GM21367 (cell line): ENCODE results near the gene MAMLD1.

Experiments used
- ATAC-seq: cut with Tn5 transposase; IDR thresholded peaks from one replicate; pipeline ENCODE4 v1.9.1; 2021; ENCODE audit not compliant: unreplicated experiment

The MAMLD1 gene

DNA sequence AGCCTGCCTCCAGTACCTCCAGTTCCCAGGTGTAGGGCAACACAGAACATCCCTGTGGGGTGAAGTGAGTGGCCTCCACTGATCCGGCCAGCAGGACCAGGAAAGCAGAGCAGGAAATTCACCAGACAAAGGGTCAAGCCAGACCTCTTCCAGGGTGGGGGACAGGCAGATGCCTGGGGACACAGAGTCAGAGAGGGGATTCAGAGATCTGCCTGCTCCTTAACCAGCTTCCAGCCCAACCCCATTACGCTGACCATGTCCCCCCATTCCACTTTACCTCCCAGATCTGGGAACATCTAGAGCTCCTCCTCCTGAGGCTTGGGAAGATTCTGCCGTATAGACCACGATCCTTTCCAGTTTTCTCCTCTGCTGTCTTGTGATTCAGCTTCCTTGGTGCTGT lies 132.4 kb downstream of the MAMLD1 start:
- ATAC-seq, result no peak

DNA sequence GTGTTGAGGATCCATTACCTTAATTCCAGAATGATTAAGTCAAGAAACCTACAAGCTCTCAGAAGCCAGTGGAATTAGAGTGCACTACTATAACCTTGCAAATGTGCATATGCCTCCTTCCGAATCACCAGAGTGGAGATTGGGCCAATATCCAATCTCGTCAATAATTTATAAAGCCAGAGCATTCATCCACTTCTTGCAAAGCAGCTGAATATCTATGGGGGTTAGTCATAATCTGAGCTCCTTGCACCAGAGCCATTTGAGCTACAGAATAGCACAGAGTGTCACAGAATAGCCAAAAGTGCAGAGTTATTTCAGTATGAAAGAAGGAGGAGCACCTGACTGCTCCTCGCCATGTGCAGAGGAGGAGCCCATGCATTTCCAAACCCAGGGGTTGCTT lies 136.1 kb downstream of the MAMLD1 start:
- no peak for ATAC-seq

DNA sequence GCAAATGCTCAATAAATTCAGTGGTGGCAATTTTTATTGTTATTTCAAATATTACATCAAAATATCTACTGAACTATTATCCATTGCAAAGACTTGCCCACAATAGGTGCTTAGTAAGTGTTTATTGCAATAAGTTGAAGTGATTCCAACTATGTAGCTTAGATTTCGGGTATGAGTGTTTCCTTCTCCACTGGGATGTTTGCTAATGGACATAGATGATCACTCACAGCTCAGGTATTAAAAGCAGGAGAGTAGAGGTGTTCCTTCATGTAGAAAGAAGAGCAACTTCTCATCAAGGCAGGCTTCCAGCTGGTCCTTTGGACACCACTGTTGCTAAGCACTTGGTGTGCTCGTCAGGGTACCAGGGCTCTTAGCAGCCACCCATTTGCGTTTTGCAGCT lies 139.0 kb downstream of the MAMLD1 start:
- ATAC-seq, result no peak

DNA sequence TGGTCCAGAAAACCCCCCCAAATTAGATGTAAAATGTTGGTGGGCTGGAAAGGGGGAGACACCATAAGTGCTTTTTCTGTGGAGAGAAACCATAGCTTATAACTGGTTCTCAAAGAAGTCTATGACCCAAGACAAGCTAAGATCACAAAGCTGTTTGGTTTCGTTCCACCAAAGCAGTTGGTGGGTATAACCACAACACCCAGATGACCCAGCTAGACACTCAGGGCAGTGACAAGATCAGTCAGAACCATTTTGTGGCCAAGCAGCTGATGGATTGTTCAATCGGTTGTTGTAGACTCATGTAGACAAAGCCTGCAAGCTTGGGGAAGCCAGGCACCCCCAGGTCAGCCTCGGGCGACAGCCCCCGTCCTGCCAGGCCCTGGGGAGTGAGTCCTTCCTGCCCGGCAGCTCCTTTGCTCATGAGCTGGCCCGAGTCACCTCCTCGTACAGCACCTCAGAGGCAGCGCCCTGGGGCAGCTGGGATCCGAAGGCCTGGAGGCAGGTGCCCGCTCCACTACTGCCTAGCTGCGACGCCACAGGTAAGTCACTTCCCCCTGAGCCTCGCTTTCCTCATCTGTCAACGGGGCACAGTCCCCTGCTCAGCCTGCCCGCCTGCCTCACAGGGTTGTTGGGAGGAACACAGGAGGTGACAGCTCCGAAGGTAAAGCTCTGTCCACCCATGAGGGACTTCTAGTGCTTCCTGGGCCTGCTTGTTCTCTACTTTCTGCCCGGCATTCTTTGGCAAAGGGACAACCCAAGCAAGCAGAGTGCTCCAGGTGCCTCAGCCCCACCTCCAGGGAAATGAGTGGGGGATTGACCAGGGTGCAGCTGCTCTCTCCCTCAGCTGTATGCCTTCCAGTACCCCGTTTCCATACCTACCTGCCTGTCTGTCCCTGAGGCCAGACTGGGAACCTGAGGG lies 140.1 kb downstream of the MAMLD1 start:
- ATAC-seq, result no peak

DNA sequence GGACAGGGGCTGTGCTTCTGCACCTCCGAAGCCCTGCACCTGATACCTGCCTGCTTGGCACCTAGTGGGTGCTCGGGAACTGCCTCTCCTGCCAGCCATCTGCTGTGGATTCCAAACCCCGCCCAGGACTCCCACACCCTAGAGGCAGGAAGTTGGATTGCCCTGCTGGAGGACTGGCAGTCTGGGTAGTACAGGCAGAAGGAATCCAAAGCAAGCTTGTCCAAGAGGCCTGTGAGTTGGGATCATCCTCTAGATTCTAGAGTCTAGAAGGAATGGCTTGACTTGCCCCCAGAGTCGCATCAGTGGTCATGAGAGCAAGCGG lies 140.7 kb downstream of the MAMLD1 start:
- ATAC-seq, result no peak

DNA sequence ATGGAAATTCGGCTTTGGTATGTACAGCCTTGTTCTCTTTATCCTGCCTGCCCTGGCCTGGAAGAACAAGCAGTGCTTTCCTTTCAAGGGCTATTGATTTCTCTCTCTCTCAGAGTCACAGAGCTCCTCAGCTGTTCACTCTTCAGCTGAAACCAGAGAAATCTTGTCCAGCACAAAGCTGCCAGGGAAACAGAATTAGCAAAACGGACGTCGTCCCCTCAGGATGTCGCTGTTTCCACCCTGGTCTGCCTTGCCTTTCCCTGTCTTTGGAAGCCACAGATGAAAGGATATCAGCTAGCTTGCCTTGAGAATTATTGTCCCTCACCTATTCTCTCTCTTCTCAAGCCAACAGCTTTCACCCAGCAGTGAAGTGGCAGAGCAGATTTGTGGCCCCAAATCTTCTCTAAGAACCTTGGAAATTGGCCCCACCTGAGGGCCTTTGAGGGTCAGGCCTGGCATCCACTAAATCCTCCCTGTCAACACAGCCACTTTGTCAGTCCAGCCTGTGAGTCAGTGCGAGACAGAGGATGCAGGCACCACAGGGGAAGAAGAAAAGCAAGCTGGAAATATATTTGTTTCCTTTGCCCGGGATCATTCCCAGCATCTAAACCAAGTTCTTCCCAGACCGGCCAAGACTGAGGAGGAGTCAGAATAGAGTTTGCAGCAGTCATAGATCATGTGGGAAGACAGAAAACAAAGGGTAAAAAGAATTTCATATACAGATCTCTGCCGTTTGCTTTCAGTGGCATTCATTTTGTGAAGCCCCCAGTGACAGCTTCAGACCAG lies 141.5 kb downstream of the MAMLD1 start:
- no peak for ATAC-seq

DNA sequence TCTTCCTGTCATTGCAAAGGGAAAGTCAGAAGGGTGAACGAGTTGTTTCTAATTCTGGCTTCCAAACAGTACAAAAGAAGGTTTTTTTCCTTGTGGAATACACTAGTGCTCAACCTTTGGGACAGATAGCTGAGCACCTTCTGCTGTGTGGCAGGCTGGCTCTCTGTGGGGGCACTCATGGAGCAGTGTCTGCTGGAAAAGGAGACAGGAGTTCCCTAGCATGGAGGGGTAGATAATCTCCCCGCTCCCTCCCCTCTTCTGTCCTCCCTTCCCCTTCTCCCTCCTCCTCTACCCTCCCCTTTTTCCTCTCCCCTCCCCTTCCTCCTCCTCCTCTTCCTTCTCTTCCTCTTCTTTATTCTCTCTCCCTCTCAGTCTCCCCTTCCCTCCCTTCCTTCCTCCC lies 142.9 kb downstream of the MAMLD1 start:
- no peak for ATAC-seq

DNA sequence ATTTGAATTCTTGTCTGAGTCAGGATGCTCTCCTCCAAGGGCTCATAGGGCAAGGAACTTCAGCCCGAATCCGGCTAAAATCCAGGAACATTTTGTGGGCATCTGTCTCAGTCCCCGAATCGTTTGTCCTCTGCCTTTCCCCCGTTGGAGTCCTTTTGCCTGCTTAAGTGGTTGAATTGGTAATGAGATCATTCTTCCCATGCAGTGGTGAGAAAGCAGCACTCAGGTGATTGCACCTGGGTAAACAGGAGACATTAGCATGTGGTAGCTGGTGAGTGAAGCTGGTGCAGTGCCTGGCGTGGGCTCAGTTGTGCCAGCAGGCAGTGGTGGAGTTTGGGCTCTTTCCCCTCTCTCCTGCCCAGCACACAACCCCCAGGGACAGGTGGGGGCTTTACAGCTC lies 143.4 kb downstream of the MAMLD1 start:
- ATAC-seq, result no peak

DNA sequence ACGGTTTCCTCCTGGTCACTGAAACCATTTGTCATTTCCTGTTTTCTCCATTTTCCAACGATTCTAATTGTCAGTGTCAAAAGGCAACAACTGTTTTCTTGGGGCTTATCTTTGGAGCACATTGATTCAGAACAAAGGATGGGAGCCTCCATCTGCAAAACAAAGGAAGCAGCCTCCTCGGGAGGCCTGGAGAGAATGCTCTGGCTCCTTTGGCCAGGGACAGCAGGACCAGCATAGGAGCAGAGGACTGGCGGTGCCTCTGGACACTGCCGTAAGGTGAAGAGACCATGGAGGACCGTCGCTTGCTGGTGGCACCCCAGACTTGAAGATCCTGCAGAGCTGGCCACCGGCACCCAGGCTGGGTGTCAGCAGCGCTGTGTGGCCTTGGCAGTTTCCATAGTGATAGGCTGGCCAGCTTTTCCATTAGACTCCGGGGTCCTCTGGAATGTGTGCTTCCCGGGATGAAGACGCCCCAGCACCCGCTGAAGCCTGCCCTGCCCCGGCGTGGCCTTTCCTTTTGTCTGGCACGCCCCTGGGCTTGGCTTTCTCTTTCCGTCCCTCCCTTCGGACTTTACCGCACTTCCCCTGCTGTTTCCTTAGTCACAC lies 144.2 kb downstream of the MAMLD1 start:
- ATAC-seq, result no peak

DNA sequence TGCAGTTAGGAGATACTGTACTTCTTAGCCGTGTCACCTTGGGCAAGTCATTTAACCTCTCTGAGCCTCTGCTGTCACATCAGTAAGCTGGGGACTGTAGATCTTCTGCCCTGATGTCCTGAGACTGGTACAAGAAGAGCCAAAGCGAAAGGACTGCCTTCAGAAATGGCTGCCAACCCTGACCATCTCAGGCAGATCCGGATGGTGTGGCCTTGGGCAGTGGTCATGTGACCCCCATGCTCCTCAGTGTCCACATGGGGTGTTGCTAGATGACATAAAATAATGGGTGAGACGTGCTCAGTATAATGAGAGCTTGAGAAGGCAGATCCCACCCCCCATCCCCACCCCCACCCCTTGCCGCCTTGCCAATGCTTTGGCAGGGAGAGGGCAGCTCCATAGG lies 144.9 kb downstream of the MAMLD1 start:
- ATAC-seq, result no peak

DNA sequence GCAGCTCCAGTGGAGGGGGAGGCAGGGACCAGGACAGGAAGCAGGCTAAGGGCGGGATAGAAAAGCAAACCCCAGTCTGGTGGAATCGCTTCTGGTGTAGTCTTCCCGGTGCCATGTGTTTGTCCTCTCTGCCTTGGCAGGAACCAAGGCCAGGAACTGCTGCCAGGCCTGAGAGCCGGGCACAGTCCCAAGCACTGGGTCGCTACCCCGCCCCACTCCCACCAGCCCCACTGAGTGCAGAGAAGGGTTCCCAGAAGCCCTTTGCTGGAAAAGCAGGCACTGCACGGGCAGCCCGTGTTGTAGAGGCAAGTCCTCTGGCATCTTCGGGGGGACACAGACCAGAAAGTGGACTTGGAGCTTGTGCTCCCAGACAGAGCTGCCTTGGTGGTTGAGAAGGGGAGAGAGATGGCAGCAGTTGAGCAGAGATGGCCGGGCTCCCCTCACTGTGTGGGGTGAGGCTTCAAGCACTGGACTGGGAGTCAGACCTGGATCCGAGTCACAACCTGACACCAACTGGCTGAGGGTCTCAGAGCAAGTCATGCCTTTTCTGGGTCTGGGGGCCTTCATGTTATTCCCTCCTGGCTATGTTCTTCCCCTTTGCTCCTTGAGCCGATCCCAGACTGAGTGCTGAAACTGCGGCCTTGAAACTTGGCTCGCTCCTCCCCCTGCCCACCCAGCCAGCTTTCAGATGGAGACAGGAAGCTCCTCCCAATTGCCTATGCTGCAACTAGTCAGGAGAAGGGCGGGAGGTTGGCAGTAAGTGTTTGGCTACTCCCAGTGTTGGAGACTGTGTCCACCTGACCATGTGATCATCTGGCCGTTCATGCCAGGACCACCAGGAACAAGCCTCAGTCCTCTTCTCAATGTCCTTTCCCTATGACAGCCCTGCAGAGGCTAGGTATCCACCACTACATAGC lies 145.6 kb downstream of the MAMLD1 start:
- no peak for ATAC-seq

DNA sequence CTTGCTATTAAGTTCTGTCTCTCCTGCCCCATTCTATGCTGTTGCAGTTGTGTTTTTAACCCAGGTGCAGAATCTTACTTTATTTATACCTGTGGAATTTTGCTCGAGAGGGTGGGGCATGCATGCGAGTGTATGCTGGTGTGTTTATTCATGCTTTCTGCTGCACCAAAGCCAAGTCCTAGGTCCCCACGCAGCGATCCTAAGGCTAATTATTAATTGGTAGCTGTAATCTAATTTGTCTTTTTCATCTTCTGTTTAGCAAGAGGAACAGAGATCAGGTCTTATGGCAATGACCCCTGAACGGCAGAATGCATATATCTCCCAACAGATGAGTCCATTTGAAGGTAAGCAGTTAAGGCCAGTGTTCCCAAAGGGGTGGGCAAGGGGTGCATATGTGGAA lies 146.6 kb downstream of the MAMLD1 start:
- no peak for ATAC-seq

DNA sequence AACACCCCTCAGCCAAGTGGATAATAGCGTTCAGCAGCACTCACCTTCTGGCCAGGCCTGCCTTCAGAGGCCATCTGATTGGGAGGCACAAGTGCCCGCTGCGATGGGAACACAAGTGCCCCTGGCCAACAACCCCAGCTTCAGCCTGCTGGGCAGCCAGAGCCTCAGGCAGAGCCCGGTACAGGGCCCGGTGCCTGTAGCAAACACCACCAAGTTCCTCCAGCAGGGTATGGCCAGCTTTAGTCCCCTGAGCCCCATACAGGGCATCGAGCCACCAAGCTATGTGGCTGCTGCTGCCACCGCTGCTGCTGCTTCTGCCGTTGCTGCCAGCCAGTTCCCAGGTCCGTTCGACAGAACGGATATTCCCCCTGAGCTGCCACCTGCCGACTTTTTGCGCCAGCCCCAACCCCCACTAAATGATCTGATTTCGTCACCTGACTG lies 149.4 kb downstream of the MAMLD1 start:
- no peak for ATAC-seq

DNA sequence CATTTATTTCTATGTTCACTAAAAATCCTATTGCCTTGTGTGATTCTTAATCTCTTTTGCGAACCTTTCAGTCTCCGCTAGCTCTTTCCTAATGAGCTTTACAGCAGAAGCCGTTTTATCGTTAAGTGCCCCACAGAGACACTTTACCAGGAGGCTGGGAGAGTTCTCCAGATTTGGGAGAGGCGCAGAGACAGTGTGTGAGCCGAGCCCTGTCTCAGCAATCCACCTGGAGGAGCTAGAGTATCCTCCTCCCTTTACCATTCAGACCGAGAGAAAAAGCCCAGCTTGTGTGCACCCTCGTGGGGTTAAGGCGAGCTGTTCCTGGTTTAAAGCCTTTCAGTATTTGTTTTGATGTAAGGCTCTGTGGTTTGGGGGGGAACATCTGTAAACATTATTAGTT lies 150.4 kb downstream of the MAMLD1 start:
- no peak for ATAC-seq

DNA sequence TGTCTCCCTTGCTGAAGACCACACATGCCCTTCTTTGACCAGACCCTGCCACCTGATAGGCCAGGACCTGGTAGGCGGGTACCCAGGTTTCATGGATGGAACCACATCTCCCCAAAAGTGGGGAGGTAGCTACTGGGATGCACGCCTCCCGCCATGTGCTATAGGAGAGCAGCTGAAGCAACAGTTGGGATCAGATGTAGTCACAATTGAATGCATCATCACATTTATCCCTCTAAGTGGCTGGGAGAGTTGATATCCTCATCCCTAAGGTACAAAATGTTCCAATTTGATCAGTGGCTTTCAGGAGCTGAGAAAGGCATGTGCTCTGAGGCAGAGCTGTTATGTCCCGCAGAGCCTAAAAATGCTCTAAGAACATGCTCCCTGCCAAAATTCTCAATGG lies 151.3 kb downstream of the MAMLD1 start:
- no peak for ATAC-seq

DNA sequence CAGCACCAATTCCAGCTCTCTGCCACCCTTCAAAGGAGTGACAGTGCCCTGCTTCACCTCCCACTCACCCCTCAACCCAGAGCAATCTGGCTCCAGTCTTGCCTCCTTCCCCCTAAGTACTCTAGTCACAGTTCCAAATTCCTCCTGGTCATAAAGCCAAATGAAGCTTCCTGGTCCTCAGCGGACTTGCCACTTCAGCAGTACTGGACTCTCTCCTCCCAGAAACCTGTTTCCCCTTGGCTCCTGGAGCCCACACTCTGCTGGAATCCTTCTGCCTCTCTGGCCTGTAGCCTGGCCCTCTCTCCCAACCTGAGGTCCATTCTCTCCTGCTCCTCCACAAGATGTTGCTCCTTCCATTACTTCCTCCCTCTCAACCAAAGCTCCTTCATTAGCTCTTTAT lies 152.7 kb downstream of the MAMLD1 start:
- no peak for ATAC-seq

DNA sequence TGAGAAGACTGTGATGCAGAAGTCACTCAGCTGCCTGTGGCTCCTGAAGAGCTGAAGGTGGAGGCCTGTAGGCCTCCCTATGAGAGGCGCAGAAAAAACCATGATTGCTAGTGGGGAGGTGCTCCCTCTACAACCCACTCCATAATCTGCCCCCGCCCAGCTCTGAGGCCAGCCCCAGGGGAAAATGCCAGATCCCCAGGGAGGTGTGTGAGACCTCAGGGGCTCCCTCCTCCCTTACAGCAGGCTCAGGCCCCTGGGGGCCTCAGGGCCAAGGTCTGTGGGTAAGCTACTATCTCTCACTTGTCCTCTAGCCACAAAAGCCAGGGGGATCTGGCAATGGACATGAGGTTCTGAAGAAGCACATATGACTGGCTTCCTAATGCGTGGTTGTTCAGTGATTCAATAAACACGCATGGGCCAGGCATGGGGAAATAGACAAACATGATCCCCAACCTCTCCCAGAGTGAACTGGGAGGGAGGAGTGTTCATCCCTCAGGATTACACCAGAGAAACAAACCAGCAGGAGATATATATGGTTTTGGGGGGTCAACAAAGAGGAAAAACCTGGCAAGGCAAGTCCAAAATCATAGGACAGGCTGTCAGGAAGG lies 154.3 kb downstream of the MAMLD1 start:
- ATAC-seq, result no peak

DNA sequence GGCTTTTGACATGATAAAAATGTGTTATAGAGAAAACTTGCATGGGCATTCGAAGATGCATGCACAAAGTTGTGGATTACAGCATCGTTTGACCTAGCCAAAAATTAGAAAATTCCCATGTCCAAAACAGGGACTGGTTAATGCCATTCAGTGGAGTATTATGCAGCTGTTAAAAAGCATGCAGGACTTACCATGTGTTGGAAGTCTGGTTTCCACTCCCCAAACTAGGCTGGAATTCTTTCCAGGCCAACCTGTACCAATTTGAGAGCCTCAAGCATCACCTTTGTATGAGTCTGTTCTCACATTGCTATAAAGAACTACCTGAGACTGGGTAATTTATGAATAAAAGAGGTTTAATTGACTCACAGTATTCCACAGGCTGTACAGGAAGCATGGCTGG lies 159.4 kb downstream of the MAMLD1 start:
- ATAC-seq, result no peak

DNA sequence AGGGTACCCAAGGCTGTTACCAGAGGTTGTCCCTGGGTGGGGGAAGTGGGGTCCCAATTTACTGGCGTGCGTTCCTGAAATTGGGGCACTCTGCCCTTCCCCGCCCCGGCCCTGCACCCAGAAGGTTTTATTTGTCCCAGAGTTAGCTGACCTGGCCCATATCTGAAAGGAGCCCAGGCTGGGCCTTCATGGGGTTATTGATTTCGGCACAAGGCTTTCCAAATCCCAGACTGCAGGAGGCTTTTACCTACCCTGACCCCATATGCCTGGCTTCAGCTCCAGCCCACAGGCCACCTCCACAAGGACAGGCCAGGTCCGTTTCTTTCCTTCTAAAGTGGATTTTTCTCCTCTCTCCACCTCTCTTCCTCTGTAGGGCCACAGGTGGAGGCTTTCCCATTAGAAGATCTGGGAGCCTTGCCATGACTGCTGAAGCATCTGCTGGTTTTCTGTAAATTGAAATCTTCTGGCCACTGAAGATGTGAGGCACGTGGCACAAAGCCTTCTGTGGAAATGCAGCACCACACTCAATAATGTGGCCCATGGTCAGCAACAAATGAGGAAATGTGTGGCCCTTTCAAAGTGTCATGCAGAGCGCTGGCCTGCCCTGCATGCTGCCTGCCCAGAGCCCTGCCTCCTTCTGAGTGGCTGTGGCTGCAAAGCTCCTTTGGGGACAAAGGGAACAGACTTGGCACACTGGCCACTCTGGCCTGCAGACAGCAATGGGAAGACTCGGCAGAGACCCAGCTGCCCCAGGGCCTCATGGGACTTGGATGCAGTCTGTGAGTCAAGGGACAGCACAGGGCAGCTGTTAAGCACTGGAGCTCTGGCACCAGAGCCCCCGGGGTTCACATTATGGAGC lies 162.2 kb downstream of the MAMLD1 start:
- no peak for ATAC-seq

DNA sequence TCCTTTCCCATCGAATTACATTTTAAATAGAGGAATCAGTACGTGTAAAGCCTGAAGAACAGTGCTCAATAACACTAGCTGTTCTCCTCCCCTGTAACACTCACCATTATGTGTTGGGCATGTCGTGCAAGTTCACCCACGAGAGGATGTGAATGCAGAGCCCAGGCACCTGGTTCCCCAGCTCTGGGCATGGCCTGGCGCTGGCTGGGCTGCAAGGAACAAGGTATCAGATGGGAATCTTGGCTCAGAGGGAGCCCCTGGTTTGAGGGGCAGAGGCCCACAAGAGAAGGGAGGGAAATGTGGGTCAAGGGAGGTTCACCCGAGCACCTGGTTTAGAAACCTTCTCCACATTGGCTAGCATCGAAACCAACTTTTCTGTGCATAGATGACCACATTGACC lies 163.6 kb downstream of the MAMLD1 start:
- no peak for ATAC-seq
